ENCODE results near the gene SDK1. TPM values are rescaled to one million over a fixed set of nuclear protein-coding genes. Genes with fewer than 3 reads are reported as not detected.

The SDK1 gene
- total and polyA plus RNA-seq, 2 donors (not counting 3 experiments of a cell fraction or from before 2014, with no cell fraction given): 1.6 to 3.9 TPM

- no TSS peak for BruUV-seq (replicated peaks)
- Histone ChIP-seq H3K36me3 (ENCODE audit: control insufficient read depth in 2 of 2, extremely low read depth in 1 of 2, insufficient read depth in 2 of 2, low read length in 2 of 2) (no peaks in the 10 kb centered on the region), H4K20me1 (replicated peaks; ENCODE audit: control insufficient read depth, extremely low read depth, insufficient read depth, low read length) (no peaks in the 10 kb centered on the region), H3K4me3 (replicated peaks in 1 of 3; ENCODE audit: insufficient read depth in 1 of 3, low read depth in 1 of 3, low read length in 3 of 3) (no peak overlapping the region), H3K9me1 (replicated peaks; ENCODE audit: control insufficient read depth, extremely low read depth, insufficient read depth, low read length) (no peaks in the 10 kb centered on the region), H3K9me3 (replicated peaks; ENCODE audit: control insufficient read depth, insufficient read depth, low read length) (no peaks in the 10 kb centered on the region), H2AFZ (ENCODE audit: low read depth, low read length) (peak overlapping the region; percentile 18), H3K4me1 (ENCODE audit: control insufficient read depth, extremely low read depth, insufficient read depth, low read length) (peaks cover 13% of the 10 kb centered on the region), H3K9ac (replicated peaks; ENCODE audit: extremely low read depth, insufficient read depth, low read length) (no peak overlapping the region), H3K27me3 (ENCODE audit: control insufficient read depth in 2 of 2, insufficient read depth in 2 of 2, low read length in 2 of 2) (no peaks in the 10 kb centered on the region), H3K4me2 (ENCODE audit: insufficient read depth, low read length) (no peak overlapping the region), H3K79me2 (ENCODE audit: control insufficient read depth, insufficient read depth, low read length) (no peaks in the 10 kb centered on the region), H3K27ac (ENCODE audit: insufficient read depth, low read depth, low read length) (no peak overlapping the region)
- ChIA-PET POLR2A (no interaction called here), CTCF (no interaction called here)
- dilution Hi-C loops (cut with MboI; ENCODE audit: extremely low pct_ligation_motif_present, low sequenced_read_pairs): no loop called here
- FAIRE-seq (no peak), DNase-seq (ENCODE audit: low read depth, low spot score) (no peak)
- intact Hi-C loops (cut with micrococcal nuclease): no loop called here
- no peak for TF ChIP-seq JUN (IDR thresholded peaks at IDR 0.05; ENCODE audit: borderline replicate concordance, insufficient read depth, insufficient read length, low read depth)
- no peak for TF ChIP-seq GATA2 (IDR thresholded peaks at IDR 0.05; ENCODE audit: insufficient read depth, insufficient read length, low read depth, low read length)
- no peak for TF ChIP-seq CTCF (IDR thresholded peaks at IDR 0.05; ENCODE audit: extremely low read depth in 1 of 2, insufficient read depth in 1 of 2, low read depth in 1 of 2, low read length in 2 of 2)
- TF ChIP-seq POLR2AphosphoS5 (IDR thresholded peaks at IDR 0.05; ENCODE audit: insufficient read depth, low read depth, low read length): no peak
Observed at GRCh38 chr7:4010923-4011656, 710.0 kb downstream of the SDK1 start.

GRCh38 chr7:4013793-4014192, 712.7 kb downstream of the SDK1 start:
- POLR2A ChIA-PET: no interaction called here
- FAIRE-seq: no peak
- H3K9ac ChIP-seq (replicated peaks; ENCODE audit: extremely low read depth, insufficient read depth, low read length): no peak overlapping the region

More at GRCh38 chr7:4013793-4014192, 712.7 kb downstream of the SDK1 start:
- Histone ChIP-seq H3K36me3 (ENCODE audit: control insufficient read depth in 2 of 2, extremely low read depth in 1 of 2, insufficient read depth in 2 of 2, low read length in 2 of 2) (no peaks in the 10 kb centered on the region), H3K4me2 (ENCODE audit: insufficient read depth, low read length) (no peak overlapping the region), H3K9me1 (replicated peaks; ENCODE audit: control insufficient read depth, extremely low read depth, insufficient read depth, low read length) (no peaks in the 10 kb centered on the region), H3K4me1 (ENCODE audit: control insufficient read depth, extremely low read depth, insufficient read depth, low read length) (peaks cover 13% of the 10 kb centered on the region), H3K27me3 (ENCODE audit: control insufficient read depth in 2 of 2, insufficient read depth in 2 of 2, low read length in 2 of 2) (no peaks in the 10 kb centered on the region), H3K27ac (ENCODE audit: insufficient read depth, low read depth, low read length) (no peak overlapping the region), H3K9me3 (replicated peaks; ENCODE audit: control insufficient read depth, insufficient read depth, low read length) (no peaks in the 10 kb centered on the region), H4K20me1 (replicated peaks; ENCODE audit: control insufficient read depth, extremely low read depth, insufficient read depth, low read length) (no peaks in the 10 kb centered on the region), H3K79me2 (ENCODE audit: control insufficient read depth, insufficient read depth, low read length) (no peaks in the 10 kb centered on the region), H3K4me3 (replicated peaks in 1 of 3; ENCODE audit: insufficient read depth in 1 of 3, low read depth in 1 of 3, low read length in 3 of 3) (no peak overlapping the region), H2AFZ (ENCODE audit: low read depth, low read length) (no peak overlapping the region)
- DNase-seq (ENCODE audit: low read depth, low spot score): no peak
- TF ChIP-seq EZH2 (IDR thresholded peaks at IDR 0.05; ENCODE audit: borderline replicate concordance, low read depth, low read length, severe bottlenecking): no peak
- TF ChIP-seq CTCF (IDR thresholded peaks at IDR 0.05; ENCODE audit: extremely low read depth in 1 of 2, insufficient read depth in 1 of 2, low read depth in 1 of 2, low read length in 2 of 2): no peak
- no peak for TF ChIP-seq JUN (IDR thresholded peaks at IDR 0.05; ENCODE audit: borderline replicate concordance, insufficient read depth, insufficient read length, low read depth)
- TF ChIP-seq FOS (IDR thresholded peaks at IDR 0.05; ENCODE audit: borderline replicate concordance, insufficient read depth, low read length): no peak
- no peak for TF ChIP-seq GATA2 (IDR thresholded peaks at IDR 0.05; ENCODE audit: insufficient read depth, insufficient read length, low read depth, low read length)
- TF ChIP-seq POLR2A (IDR thresholded peaks at IDR 0.05; ENCODE audit: low read depth, low read length): no peak
- no peak for TF ChIP-seq MAX (IDR thresholded peaks at IDR 0.05; ENCODE audit: insufficient read depth, insufficient read length)
- TF ChIP-seq MYC (IDR thresholded peaks at IDR 0.05; ENCODE audit: low read depth, low read length): no peak
- CTCF ChIA-PET: no interaction called here
- dilution Hi-C loops (cut with MboI; ENCODE audit: extremely low pct_ligation_motif_present, low sequenced_read_pairs) (no loop called here), intact Hi-C loops (cut with micrococcal nuclease) (no loop called here)
- no TSS peak for BruUV-seq (replicated peaks)

Measured in endothelial cell of umbilical vein (primary cell).